ENCODE data around the gene USP46. TPM values are rescaled to one million over a fixed set of nuclear protein-coding genes. Genes with fewer than 3 reads are reported as not detected.

USP46 gene
- total and polyA plus RNA-seq, 2 of the 13 experiments (the other 11 are each of a cell fraction or from before 2014, with no cell fraction given): 4.7 to 17.4 TPM

DNA sequence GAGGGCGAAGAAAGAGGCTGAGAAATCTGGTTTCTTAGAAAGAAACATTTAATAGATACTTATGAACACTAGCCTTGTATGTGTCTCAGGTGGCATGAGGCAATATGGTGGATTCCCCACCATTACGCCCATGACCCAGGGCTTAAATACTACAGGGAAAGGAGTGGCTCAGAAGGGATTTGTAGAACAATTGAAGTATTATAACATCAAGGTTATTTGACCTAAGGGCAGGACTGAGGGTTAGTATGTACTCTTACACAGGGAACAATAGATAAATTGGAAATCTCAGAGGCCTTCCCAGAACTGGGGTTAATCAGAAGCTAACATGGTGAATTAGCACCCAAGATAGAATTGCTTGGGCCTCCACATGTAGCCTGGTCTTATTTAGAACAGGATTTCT, 11.0 kb upstream of the USP46 start:
- CTCF ChIA-PET (ENCODE audit: low intra/inter-chr PET ratio, low total read pairs): no interaction called here
- POLR2A ChIA-PET: interaction anchor here (1.0 kb wide), 1 partner anchor 42 kb away, joined by 3 read pairs; no protein-coding TSS in a partner anchor

More for the DNA sequence above, 11.0 kb upstream of the USP46 start:
- no peak overlapping the region for H3K9ac ChIP-seq (ENCODE audit: insufficient read depth, low read depth, low read length)
- H3K9me3 ChIP-seq (ENCODE audit: low read length): no peaks in the 10 kb centered on the region
- H3K4me3 ChIP-seq (replicated peaks in 1 of 3; ENCODE audit: insufficient read depth in 1 of 3, low read depth in 2 of 3, low read length in 3 of 3): no peak overlapping the region
- WGBS (ENCODE audit: low lambda C conversion rate): 8% methylated on average over 2 of the region's 2 CpGs
- no peak overlapping the region for H3K4me2 ChIP-seq (ENCODE audit: low read depth, low read length)
- H2AFZ ChIP-seq (ENCODE audit: low read length): no peak overlapping the region
- no peaks in the 10 kb centered on the region for H4K20me1 ChIP-seq (ENCODE audit: insufficient read depth, low read length)
- ATAC-seq (no peak), FAIRE-seq (no peak), DNase-seq (ENCODE audit: low spot score) (peak; percentile 18)
- BruUV-seq (replicated peaks): no TSS peak
- H3K4me1 ChIP-seq (ENCODE audit: insufficient read depth, low read length): peaks cover 5% of the 10 kb centered on the region; the same call in 1 of the 2 replicates
- in situ Hi-C loops (cut with HindIII; ENCODE audit: extremely low pct_ligation_motif_present, low pct_unique_long_range_greater_than_20kb): no loop called here
- no peaks in the 10 kb centered on the region for H3K27me3 ChIP-seq (ENCODE audit: control insufficient read depth in 1 of 2, insufficient read depth in 2 of 2, low read length in 2 of 2)
- H3K36me3 ChIP-seq (replicated peaks in 1 of 2; ENCODE audit: control insufficient read depth in 1 of 2, insufficient read depth in 2 of 2, low read length in 2 of 2): no peaks in the 10 kb centered on the region
- TF ChIP-seq SOX5 (CRISPR knock-in tag; IDR thresholded peaks at IDR 0.05; ENCODE audit: borderline replicate concordance): peak; percentile 47; the same call in 1 of the 2 replicates
- TF ChIP-seq, protein P1, sequence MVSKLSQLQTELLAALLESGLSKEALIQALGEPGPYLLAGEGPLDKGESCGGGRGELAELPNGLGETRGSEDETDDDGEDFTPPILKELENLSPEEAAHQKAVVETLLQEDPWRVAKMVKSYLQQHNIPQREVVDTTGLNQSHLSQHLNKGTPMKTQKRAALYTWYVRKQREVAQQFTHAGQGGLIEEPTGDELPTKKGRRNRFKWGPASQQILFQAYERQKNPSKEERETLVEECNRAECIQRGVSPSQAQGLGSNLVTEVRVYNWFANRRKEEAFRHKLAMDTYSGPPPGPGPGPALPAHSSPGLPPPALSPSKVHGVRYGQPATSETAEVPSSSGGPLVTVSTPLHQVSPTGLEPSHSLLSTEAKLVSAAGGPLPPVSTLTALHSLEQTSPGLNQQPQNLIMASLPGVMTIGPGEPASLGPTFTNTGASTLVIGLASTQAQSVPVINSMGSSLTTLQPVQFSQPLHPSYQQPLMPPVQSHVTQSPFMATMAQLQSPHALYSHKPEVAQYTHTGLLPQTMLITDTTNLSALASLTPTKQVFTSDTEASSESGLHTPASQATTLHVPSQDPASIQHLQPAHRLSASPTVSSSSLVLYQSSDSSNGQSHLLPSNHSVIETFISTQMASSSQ (IDR thresholded peaks at IDR 0.05; ENCODE audit: low read depth): no peak
- TF ChIP-seq, protein P1 (CRISPR knock-in tag; IDR thresholded peaks at IDR 0.05; ENCODE audit: borderline replicate concordance): 0 out of 2 replicates have a peak, but pooled peaks have one; percentile 20
- no peak for TF ChIP-seq SOX13 (IDR thresholded peaks at IDR 0.05)
- peak in 1 of 2 experiments; percentile 83; a peak in 2 of 4 replicates for TF ChIP-seq SOX13 (CRISPR knock-in tag; conservative IDR thresholded peaks at IDR 0.05 in 1 of 2, IDR thresholded peaks at IDR 0.05 in 1 of 2)
- TF ChIP-seq ZNF552 (CRISPR knock-in tag; IDR thresholded peaks at IDR 0.05; ENCODE audit: borderline replicate concordance): no peak
- intact Hi-C loops (cut with micrococcal nuclease; ENCODE audit: unreplicated experiment): no loop called here
- no peak overlapping the region for H3K27ac ChIP-seq (ENCODE audit: extremely low read length, insufficient read depth, low read length)
- no peaks in the 10 kb centered on the region for H3K79me2 ChIP-seq (ENCODE audit: insufficient read depth, low read length)

All from HepG2 (cell line).